Activated naive CD4-positive, alpha-beta T cell treated with anti-CD3 and anti-CD28 coated beads, Interleukin-2, amount 50 U/mL, for 72 hours (primary cell): ENCODE data around the gene DRAM1. TPM values are rescaled to one million over a fixed set of nuclear protein-coding genes. Genes with fewer than 3 reads are reported as not detected.

ENCODE experiments used
- ATAC-seq, 2 donors: fragments of 150-1000 bp; cut with Tn5 transposase; 2 replicates each; pipeline ENCODE4 v1.10.0; 2021; ENCODE audit warnings: mild to moderate bottlenecking in 2 of 2, moderate library complexity in 2 of 2
- DNase-seq, 2 donors: peaks; one replicate each; pipeline ENCODE4 v3.0.0; 2021 to 2022; ENCODE audit warnings: low spot score in 2 of 2
- H3K27ac Mint-ChIP-seq, 2 donors: one replicate each; pipeline ENCODE4 v1.8.0; 2022; ENCODE audit warnings: mild to moderate bottlenecking in 2 of 2, mixed read lengths in 2 of 2
- H3K36me3 Mint-ChIP-seq, 2 donors: one replicate each; pipeline ENCODE4 v1.8.0; 2022; ENCODE audit warnings: mixed read lengths in 2 of 2
- H3K9me3 Mint-ChIP-seq, 2 donors: one replicate each; pipeline ENCODE4 v1.8.0; 2022; ENCODE audit warnings: mixed read lengths in 2 of 2
- total RNA-seq, 2 donors: library from RNA; stranded (reverse); gene quantifications; one replicate each; pipeline ENCODE4 v1.2.3, GENCODE V29; 2022

Gene DRAM1
- total RNA-seq, 2 donors from 2014 or later = 5.1 to 5.6 TPM

DNA sequence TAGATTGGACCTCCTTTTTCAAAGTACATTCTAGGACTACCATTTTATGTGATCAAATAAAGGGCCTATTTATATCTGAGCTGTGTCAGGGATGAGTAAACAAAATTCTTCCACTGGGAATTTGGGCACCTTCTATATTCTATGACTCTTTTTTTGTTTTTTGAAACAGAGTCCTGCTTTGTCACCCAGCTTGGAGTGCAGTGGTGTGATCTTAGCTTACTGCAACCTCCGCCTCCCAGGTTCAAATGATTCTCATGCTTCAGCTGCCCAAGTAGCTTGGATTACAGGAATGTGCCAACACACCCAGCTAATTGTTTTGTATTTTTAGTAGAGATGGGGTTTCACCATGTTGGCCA is 64.8 kb downstream of the DRAM1 start:
- DNase-seq (no peak), ATAC-seq (no peak)
- Mint-ChIP-seq H3K36me3 (no peaks in the 10 kb centered on the region), H3K9me3 (no peaks in the 10 kb centered on the region), H3K27ac (no peak overlapping the region)

DNA sequence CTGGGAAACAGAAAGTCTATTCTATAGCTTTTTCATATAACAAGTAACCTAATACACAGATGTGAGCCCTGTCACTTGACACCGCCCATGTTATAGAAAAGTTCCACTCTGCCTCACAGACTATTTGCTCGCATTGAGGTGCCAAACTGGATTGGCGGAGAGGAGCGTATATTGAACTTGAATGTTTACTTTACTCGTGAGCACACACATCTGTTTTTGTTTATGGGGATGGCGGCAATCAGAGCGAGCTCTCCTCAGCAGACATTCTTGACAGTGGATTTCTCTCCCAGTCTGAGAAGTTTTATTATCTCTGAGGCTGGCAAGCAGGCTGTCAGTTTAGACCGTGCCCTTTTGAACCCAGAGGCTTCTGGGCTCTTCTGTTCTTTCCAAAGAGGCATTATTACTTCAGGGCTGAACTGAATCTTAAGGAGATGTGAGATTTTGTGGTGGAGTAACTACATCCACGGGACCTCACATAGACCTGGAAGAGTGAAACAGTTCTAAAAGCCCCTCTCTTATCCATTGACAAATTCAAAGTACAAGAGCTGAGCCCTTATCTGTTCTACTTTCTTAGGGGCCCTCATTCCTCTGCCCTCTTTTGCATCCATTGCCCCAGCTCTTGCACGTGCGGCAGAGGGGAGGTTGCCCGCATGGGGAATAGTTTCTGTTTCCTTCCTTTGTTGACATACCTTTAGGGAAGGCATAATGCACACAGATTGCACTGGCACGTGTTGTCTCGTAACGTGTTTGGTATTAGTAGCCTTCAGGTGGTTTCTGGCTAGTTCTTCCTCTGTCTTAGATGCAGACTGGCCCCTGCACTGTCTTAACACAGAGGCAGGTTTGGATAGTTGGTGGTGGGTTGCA is 68.2 kb downstream of the DRAM1 start:
- Mint-ChIP-seq H3K36me3 (no peaks in the 10 kb centered on the region), H3K9me3 (no peaks in the 10 kb centered on the region), H3K27ac (peak overlapping the region in 1 of 2 donors; percentile 26)
- DNase-seq = no peak
- no peak for ATAC-seq

GRCh38 chr12:101946233-101946611 is 68.8 kb downstream of the DRAM1 start:
- H3K9me3 Mint-ChIP-seq = no peaks in the 10 kb centered on the region
- no peaks in the 10 kb centered on the region for H3K36me3 Mint-ChIP-seq
- peak; percentile 31 to 50 for ATAC-seq
- DNase-seq = no peak
- H3K27ac Mint-ChIP-seq = peak overlapping the region in 1 of 2 donors; percentile 26

DNA sequence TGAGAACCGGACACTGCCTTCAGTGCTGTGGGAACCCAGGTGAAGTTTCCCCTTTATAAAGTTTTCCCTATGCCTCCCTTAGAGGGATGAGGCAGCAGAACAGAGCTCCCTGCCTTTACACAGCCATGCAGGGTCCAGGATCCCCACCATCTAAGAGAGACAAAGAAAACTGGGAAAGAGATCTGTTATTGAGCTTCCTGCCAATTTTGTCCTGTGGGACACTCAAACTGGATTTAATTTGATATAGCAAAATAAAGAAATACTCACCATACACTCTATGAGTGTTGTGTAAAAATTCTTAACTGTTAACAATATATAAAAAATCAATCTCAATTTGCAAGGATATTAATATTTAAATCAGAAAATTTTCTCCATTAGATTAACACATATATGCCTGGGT is 69.9 kb downstream of the DRAM1 start:
- no peaks in the 10 kb centered on the region for H3K36me3 Mint-ChIP-seq

DNA sequence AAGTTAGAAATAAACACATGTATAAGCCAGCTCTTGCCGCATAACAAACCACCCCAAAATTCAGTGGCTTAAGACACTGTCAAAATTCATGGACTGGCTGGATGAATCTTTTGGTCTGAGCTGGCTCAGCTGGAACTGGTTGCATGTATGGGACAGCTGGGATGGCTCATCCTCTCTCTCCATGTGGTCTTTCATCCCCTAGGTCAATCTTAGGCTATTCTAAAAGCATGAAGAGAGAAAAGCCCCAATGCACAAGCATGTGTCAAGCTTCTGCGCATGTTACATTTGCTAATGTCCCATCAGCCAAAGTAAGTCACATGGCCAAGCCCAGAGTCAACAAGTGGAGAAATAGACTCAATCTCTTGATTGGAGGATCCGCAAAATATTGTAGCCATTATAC is 71.0 kb downstream of the DRAM1 start:
- no peak for DNase-seq
- peaks cover 0 to 5% of the 10 kb centered on the region in 2 donors for H3K9me3 Mint-ChIP-seq
- H3K27ac Mint-ChIP-seq = no peak overlapping the region
- ATAC-seq = no peak
- H3K36me3 Mint-ChIP-seq = no peaks in the 10 kb centered on the region

More for the DNA sequence above, 69.9 kb downstream of the DRAM1 start:
- no peak for ATAC-seq
- H3K9me3 Mint-ChIP-seq = peaks cover 0 to 5% of the 10 kb centered on the region in 2 donors
- no peak for DNase-seq
- H3K27ac Mint-ChIP-seq = no peak overlapping the region

DNA sequence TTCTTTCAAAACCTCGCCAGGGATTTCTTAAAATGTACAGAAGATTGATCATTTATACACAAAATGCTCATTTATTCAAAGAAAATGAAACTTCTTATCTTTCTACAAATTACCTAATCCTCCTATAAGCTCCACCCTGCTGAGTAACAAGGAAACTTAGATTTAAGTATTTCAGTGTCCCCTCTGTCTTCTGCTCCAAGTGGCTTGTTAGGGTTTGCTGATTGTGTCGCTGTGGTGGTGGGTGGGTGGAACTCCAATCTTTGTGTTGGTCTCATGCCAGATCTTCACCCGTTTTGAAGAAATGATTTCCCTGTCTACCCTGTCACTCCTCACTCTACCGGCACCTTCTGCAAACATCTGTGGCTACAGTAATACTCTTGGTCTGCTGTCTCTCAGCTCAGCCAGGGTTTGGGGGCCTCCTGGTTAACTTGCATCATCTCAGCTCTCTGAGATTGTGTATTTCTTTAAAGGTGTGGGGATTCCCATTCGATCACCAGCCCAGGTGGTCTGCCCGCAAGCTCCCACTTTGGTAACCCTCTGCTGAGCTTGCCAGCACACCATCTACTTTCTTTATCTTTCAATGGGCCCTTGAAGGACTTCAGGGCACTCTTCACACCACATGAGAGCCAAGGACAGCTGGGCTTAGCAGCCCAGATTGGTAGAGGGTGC is 73.8 kb downstream of the DRAM1 start:
- DNase-seq = no peak

DNA sequence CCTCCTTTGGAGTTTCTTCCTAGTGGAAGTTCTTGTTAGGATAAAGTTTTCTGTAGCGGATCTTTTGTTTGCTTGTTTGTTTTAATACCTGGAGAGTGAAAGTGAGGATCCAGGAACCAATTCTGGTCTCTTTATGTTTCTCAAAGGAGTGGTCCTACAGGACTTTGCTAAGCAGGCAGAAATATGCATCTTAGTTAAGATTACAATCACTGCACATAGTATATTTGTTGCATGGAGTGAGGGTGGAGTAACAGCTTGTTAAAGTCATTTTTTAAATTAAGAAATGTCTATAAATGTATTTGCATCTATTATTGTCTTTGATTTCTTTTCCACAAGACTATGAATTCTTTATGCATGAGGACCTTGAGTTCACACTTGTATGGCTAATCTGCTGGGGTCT is 76.7 kb downstream of the DRAM1 start:
- Mint-ChIP-seq H3K36me3 (no peaks in the 10 kb centered on the region), H3K27ac (no peak overlapping the region), H3K9me3 (peaks cover 0 to 5% of the 10 kb centered on the region in 2 donors)
- DNase-seq (no peak), ATAC-seq (no peak)

More for the DNA sequence above, 73.8 kb downstream of the DRAM1 start:
- peak in 1 of 2 donors; percentile 78 for ATAC-seq
- Mint-ChIP-seq H3K36me3 (no peaks in the 10 kb centered on the region), H3K27ac (peak overlapping the region in 1 of 2 donors; percentile 57), H3K9me3 (peaks cover 0 to 5% of the 10 kb centered on the region in 2 donors)

DNA sequence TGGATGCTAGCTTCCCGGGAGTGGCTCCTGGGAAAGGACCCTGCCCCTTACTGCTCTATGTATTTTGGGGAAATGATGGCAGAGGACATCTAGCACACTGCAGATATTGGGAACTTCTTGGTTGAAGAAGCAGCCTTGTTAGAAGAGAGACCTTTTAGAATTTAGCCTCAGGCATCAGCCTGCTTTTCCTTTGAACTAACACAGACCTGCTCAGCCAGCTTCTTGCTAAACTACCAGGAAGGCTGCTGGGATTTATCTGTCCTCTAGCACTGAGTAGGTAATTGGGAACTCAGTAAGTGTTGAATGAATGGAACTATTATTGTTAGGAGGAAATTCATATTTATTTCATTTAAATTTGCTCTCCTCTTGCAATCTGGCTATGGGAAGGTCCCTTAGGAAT is 77.3 kb downstream of the DRAM1 start:
- H3K27ac Mint-ChIP-seq = no peak overlapping the region
- no peaks in the 10 kb centered on the region for H3K36me3 Mint-ChIP-seq
- peaks cover 0 to 5% of the 10 kb centered on the region in 2 donors for H3K9me3 Mint-ChIP-seq
- no peak for ATAC-seq
- no peak for DNase-seq

DNA sequence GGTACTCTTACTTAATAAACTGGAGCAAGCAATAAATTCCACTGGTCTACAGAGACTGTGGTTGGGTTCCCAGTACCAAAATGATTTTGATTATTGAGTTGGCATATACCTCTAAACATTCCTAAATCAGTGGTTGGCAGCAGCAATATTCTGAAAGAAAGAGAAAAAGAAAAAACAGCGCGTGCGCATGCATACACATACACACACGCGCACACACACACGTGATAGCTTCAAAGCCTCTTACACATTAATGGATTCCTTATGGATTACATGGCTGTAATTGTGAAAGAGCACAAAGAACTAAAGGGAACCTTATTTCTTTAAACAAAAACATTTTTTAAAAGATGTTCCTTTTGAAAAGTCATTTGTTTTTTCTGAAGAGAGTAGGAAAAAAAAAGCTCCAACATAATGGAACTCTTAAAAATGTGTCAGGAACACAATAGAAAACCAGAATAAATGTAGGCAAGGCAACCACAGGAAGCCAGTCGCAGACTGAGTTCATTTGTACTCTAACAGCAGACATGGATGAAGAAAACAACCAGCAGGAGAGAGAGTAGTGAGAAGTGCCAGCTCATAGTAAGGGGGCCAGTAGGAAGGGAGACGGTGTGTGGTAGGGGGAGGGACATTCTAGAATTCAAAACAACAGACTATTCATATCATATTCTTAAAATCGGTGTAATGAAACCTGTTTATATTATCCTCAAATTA is 80.0 kb downstream of the DRAM1 start:
- no peak for DNase-seq
- no peaks in the 10 kb centered on the region for H3K36me3 Mint-ChIP-seq
- no peak overlapping the region for H3K27ac Mint-ChIP-seq

DNA sequence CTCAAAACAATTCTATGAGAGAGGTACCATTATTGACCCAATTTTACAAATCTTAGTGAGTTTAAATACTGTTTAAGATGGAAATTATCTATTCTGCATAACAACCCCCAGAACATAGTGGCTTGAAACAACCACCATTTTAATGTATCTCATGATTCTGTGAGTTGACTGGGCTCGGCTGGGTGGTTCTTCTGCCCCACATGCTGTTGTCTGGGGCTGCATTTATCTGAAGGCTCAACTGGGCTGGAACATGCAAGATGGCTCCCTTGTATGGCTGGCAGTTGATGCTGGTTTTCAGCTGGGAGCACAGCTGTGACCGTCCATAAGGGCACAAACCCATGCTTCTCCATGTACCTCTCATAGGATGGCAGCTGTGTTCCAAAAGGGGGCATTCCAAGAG is 82.2 kb downstream of the DRAM1 start:
- ATAC-seq (no peak), DNase-seq (no peak)
- peaks cover 6 to 8% of the 10 kb centered on the region in 2 donors for H3K9me3 Mint-ChIP-seq
- no peaks in the 10 kb centered on the region for H3K36me3 Mint-ChIP-seq
- no peak overlapping the region for H3K27ac Mint-ChIP-seq

More for the DNA sequence above, 80.0 kb downstream of the DRAM1 start:
- peaks cover 6 to 8% of the 10 kb centered on the region in 2 donors for H3K9me3 Mint-ChIP-seq
- ATAC-seq = no peak

DNA sequence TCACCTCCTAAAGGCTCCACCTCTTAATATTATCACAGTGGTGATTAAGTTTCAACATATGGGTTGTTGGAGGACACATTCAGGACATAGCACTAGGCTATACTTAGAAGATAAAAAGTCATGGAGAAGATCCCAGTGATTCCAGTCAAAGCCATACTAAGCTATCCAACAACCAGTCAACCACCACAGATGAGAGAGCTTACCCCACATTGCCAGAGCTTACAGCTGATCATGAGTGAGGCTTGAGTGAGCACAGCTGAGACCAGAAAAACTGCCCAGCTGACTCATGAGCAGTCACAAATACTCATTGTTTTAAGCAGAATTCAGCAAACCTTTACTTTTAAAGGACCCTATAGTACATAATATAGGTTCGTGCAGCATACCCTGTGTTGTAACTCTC is 85.1 kb downstream of the DRAM1 start:
- ATAC-seq (no peak), DNase-seq (no peak)
- peaks cover 6 to 8% of the 10 kb centered on the region in 2 donors for H3K9me3 Mint-ChIP-seq
- no peak overlapping the region for H3K27ac Mint-ChIP-seq
- H3K36me3 Mint-ChIP-seq = no peaks in the 10 kb centered on the region

DNA sequence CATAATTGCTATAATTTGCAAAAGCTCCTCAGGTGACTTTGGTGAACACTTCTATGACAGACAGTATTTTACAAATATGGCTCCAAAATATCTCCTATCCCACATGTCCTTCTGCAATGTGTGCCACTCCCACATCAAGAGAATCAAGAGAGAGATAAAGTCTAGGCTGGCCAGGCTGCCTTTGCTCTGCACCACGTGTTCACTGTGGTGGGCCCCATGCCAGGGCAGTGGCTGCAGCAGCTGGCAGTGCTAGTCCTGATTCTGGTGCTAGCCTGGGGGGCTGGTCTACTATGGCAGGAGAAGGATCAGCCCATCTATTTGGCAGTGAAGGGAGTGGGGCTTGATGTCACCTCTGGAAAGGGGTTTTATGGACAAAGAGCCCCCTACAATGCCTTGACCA is 86.3 kb downstream of the DRAM1 start:
- peaks cover 6 to 8% of the 10 kb centered on the region in 2 donors for H3K9me3 Mint-ChIP-seq
- H3K36me3 Mint-ChIP-seq = no peaks in the 10 kb centered on the region
- H3K27ac Mint-ChIP-seq = no peak overlapping the region
- DNase-seq (no peak), ATAC-seq (no peak)

GRCh38 chr12:101966496-101966895 is 89.1 kb downstream of the DRAM1 start:
- Mint-ChIP-seq H3K9me3 (no peaks in the 10 kb centered on the region), H3K27ac (no peak overlapping the region), H3K36me3 (no peaks in the 10 kb centered on the region)
- ATAC-seq = no peak
- no peak for DNase-seq

GRCh38 chr12:101967506-101967905 is 90.1 kb downstream of the DRAM1 start:
- ATAC-seq (peak in 1 of 2 donors; percentile 12), DNase-seq (no peak)
- H3K9me3 Mint-ChIP-seq = no peaks in the 10 kb centered on the region
- no peak overlapping the region for H3K27ac Mint-ChIP-seq
- H3K36me3 Mint-ChIP-seq = no peaks in the 10 kb centered on the region

- Mint-ChIP-seq H3K27ac (no peak overlapping the region), H3K36me3 (no peaks in the 10 kb centered on the region), H3K9me3 (no peaks in the 10 kb centered on the region)
- ATAC-seq (peak in 1 of 2 donors; percentile 97), DNase-seq (peak in 1 of 2 donors; percentile 7)
These were observed 91.4 kb downstream of the DRAM1 start for GRCh38 chr12:101968770-101969169.
